ENCODE data around the gene INF2.
A peak's percentile ranks its signal among the peaks of the same experiment; 100 is the strongest.

INF2 gene

DNA sequence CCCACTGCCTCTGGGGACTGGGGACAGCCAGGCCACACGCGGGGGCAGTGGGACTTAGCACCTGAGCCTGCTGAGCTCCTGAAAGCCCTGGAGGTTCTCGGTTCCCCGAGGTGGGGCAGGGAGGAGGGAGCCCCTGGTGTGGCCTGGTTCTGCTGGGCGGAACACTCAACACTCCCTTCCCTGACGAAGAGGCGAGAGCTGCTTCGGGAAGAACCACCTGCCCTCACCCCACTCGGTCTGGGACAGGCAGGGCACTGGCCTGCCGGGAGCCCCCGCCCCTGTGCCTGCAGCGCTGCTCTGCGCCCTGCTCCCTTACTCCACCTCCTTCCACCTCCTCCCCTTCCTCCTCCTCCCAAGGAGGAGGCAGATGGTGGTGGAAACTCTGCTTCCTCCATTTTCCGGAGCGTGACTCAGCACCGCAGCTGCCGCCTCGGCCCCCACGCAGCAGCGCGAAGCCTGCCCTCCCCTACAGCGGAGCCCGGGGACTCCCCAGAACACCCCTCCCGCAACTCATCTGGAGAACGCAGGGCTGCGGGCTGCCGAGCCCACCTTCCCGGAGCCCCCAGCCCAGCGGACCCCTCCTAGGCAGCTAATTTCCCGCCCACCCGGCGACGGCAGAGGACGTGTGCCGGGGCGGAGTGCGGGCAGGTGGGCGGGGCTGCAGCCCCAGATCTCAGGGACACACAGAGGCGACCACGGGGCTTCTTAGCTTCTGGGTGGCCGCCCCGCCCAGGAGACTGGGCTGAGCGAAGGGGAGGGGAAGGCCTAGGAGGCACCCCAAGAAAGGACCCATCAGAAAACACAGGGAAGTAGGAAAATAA, 11.7 kb upstream of the INF2 start:
- DNase-seq, result peak; percentile 66 to 86

- DNase-seq, result no peak
Observed at GRCh38 chr14:104678346-104678745, 11.1 kb upstream of the INF2 start.

DNA sequence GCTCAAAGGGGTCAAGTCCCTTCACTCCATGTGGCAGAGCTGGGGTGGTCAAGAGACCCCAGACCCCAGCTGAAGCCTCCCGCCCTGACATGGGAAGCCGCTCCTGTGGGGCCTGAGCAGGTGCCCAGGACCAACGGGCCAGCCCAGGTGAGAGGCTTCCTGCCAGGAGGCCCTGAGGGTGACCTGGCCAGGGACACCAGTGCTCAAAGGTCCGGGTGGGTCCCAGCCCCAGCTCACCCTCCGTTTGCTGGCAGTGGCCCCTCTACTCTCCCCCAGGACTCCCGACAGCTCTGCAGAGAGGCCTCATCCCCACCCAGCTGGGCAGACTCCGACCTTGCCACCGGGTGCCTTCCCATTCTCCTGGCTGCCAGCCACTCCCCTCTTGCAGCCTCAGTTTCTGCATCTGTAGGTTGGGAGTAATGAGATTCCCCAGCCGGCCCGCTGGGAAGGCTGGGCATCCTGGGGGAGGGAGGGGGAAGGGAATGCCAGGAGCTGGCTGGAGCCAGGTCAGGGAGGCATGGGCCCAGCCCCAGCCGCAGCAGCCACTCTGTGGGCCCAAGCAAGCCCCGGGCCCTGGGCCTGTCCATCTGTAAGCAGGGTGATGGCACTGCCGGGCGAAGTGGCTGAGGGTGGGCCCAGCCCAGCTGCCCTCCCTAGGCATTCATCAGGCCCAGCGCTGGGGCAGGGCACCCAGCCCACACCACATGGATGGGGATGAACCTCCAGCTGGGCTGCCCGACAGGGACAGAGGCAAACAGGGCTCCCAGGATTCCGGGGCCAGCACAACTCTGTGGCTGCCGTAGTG, 10.3 kb upstream of the INF2 start:
- DNase-seq, result no peak

DNA sequence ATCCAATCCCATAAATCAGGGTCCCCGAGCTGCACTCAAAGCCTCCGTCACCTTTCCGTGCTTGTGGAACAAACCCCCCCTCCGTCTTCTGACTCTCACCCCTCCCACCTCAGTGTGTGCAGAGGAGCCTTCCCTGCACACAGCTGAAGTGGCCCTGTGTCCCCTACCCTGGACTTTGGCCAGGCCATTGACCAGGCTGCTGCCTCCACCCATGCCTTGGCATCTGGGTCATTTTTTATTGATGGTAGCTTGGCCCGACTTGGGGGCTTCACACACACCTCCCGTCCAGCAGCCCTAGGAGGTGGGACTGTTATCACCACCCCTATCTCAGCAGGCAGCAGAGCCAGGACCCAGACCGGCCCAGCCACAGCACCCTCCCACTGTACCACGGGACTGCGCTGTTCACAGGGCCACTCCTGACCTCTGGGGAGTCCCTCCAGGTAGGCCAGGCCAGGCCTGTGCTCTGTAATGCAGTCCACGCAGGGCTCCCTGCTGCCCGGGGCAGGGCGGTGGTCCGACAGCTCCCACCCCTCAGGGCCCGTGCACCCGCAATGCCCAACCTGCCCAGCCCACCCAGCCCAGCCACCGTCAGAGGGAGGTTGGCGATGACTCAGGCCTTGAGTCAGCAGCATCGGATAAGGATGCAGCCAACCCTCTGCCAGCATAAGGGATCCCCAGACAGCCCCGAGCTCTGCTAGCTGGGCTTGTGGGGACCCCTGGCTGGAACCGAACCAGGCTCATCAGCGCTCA, 9.2 kb upstream of the INF2 start:
- DNase-seq, result no peak

- peak in 1 of 2 experiments; percentile 19 for DNase-seq
Observed at GRCh38 chr14:104680806-104681688, 8.4 kb upstream of the INF2 start.

DNA sequence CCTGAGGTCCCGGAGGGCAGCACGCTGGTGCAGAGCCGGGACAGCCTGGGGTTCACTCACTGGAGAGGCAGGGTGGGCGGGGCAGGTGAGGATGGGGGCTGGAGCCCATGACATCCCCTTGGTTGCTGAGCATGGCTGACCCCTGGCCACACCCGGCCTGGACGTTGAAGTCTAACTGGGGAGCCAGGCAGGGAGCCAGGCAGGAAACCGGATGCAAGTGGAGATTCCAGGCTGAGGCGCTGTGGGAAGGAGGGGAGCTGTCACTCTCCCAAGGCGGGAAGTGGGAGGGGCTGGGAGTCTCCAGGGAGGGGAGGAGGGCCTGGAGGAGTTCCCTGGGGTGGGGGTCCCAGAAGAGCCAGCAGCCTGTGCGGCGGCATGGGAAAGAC, 7.7 kb upstream of the INF2 start:
- DNase-seq, result no peak

GRCh38 chr14:104682107-104682593, 7.3 kb upstream of the INF2 start:
- DNase-seq, result no peak

DNA sequence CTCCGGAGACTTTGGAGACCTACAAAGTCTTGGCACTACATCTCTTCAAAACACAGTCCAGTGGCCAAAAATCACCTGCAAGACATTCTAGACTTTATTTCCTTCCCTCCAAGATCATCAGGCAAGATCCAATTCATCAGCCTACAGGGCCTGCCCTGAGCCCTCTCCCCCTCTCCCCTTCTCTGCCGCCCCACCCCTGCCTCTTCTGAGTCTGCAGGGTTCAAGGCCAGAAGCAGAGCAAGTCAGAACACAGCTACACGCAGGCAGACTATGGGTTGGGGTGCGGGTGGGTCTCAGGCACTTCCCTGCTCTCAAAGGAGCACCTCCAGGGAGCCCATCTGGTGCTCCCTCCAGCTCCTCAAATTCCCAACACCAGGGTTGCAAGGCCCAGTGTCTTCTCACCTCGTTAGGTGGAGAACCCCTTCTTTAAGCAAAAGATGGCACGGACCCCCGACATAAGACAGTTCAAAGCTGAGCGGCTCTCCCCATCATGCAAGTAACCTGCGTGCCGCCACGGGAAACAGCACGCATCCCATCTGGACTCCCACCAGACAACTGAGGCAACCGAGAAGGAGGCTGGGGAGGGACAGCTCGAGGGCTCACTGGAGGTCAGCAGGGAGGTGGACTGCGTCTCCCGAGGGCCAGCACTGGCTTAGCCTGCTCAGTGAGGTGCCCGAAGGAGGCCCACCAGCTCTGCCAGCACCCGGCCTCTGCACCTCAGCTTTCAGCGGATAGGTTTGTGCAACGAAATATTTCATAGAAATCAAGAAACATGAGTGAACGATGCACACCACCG, 5.6 kb upstream of the INF2 start:
- no peak for DNase-seq

DNA sequence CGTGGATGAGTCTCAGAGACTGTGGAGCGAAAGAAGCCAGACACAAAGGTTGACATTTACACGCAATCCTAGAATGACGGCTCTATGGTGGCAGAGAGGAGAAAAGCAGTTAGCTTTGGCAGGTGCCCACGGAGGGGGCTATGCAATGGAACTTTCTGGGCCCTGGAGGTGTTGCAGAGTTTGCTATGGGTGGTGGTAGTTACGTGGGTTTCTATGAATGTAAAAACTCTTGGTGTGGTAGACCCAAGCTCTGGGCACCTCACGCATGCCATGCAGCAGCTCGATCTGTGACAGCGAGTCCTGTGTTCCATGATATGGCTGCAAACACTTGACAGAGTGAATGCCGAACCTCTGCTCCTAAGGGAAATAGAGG, 5.0 kb upstream of the INF2 start:
- DNase-seq, result no peak

GRCh38 chr14:104685216-104685997, 4.0 kb upstream of the INF2 start:
- no peak for DNase-seq

GRCh38 chr14:104685998-104686610, 3.3 kb upstream of the INF2 start:
- no peak for DNase-seq

DNA sequence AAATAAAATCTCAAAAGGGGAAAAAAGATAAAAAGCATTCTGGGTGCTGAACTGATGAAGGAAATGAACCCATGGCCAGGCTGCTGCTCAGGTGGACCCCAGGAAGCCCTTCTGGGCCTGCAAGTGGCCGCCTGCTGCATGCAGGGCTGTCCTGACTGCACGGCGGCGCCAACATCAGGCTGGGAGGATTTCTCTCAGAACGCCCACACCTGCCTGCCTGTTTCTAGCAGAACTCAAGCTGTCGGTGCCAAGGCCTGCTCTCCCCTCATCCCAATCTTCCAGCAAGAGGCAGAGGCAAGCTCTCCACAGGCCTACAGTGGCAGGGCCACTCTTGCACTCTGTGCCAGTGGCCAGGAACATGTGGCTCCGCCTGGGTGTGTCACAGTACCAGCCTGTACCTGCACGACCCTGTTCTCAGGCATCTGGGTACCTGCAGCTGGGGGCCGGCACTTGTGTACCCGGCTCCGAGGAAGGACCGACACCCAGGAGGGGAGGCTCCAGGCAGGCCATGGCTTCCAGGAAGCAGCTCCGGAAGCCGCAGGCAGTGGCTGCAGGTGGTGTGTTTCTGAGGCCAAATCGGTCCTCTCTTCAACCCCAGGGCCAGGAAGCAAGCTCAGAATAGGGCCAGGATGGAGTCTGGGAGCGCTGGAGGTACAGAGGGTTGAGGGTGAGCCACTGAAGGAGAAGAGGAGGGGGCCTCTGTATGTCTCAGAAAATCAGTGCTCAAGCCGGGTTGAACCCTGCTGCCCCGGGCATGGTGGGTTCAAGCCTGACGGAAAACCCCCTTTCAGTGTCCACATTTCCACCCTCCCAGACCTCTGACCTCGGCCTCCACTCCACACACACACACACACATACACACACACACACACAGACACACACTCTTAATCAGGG, 2.5 kb upstream of the INF2 start:
- no peak for DNase-seq

GRCh38 chr14:104687601-104688504, 1.6 kb upstream of the INF2 start:
- DNase-seq, result no peak

DNA sequence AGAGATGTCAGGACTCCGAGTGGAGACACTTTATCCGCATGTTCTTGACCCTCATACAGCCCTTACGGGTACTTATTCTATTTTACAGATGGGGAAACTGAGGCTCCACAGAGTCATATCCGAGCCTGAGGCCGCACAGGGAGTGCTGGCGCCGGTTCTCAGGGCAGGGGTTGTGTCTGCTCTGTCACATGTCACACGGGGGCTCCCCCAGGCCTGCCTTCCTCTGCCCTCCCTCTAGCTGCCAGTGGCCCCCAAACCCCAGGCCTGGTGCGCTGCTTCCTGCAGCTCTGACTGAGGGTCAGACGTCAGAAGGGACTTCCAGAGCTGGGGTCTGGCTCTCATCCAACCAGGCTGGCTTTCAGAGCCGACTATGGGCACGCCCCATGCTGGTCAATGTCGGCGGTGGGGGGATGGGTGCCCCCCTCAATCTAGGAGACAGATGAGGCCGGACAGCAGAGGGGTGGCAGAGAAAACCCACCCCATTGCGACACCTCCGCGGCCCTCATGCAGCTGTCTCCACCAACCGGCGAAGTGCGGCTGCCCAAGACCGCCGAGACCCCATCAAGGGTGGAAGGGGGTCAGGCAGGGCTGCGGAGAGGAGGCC, 811 bp upstream of the INF2 start:
- no peak for DNase-seq

DNA sequence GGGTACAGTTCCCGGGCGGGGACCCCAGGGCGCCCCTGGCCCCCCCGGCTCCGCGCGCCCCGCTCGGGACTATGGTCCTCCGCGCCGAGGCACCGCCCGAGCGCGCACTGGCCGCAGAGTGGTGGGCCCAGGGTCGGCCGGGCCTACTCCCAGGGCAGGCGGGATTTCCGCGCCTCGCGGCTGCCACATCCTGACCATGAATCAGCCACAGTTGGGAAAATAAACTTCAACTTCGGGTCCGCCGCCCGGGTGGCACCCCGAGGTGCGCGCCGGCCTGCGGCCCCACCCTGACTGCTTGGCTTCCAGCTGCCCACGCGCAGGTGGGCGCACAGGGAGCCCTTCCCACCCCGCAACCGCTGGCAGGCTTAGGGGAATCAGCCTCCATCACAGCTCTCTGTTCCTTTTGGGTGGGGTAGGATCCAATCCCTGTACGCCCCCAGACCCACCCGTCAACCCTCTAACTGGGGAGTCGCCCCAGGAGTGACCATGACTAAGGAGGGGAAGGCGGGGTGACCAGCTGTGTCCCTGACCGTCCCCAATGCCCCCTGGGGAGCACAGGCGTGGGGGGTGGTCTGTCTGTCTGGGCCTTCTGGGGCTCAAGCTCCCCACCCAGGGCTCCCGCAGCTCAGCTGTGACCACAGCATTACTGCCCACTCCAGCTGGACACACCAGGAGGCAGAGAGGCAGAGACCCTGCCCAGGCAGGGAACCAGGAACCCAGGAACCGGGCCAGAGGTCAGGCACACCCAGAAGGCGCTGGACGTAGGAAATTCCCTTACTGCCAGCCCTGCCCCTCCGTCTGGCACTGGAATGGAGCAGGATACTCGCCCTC, 678 bp downstream of the INF2 start:
- DNase-seq, result no peak

GRCh38 chr14:104690861-104691455, 1.5 kb downstream of the INF2 start:
- DNase-seq, result no peak

Measured in AML-193 (cell line).